Activated effector memory CD4-positive, alpha-beta T cell treated with anti-CD3 and anti-CD28 coated beads, Interleukin-2, amount 50 U/mL, for 16 hours (primary cell): Measurements from ENCODE around the gene MKX.
"Not testable (repeated sequence)": the region's sequence is repeated elsewhere in the genome, so short reads cannot be mapped to it uniquely, and the experiment has no call there.

ENCODE experiments used
- DNase-seq: peaks from one replicate; pipeline ENCODE4 v3.0.0-alpha.2; 2020

The MKX gene

GRCh38 chr10:27688991-27689390, 56.6 kb downstream of the MKX start:
- no peak for DNase-seq

GRCh38 chr10:27688276-27688675, 57.3 kb downstream of the MKX start:
- DNase-seq = no peak

GRCh38 chr10:27687743-27688142, 57.9 kb downstream of the MKX start:
- no peak for DNase-seq

- no peak for DNase-seq
Measured at GRCh38 chr10:27687326-27687725, 58.3 kb downstream of the MKX start.

- no peak for DNase-seq
Measured at GRCh38 chr10:27685681-27686080, 59.9 kb downstream of the MKX start.

- DNase-seq = no peak
Measured at GRCh38 chr10:27683226-27683625, 62.4 kb downstream of the MKX start.

GRCh38 chr10:27681795-27682194, 63.8 kb downstream of the MKX start:
- not testable (repeated sequence) for DNase-seq

- DNase-seq = no peak
Measured at GRCh38 chr10:27680691-27681605, 64.7 kb downstream of the MKX start.

GRCh38 chr10:27680006-27680557, 65.5 kb downstream of the MKX start:
- DNase-seq = no peak

- DNase-seq = no peak
Measured at GRCh38 chr10:27679369-27679912, 66.2 kb downstream of the MKX start.

GRCh38 chr10:27678166-27678565, 67.5 kb downstream of the MKX start:
- no peak for DNase-seq

- DNase-seq = no peak
Measured at GRCh38 chr10:27673065-27673464, 72.6 kb downstream of the MKX start.

- DNase-seq = no peak
Measured at GRCh38 chr10:27671821-27672220, 73.8 kb downstream of the MKX start.

GRCh38 chr10:27664461-27664860, 81.2 kb downstream of the MKX start:
- DNase-seq = no peak

GRCh38 chr10:27663621-27664020, 82.0 kb downstream of the MKX start:
- DNase-seq = no peak

GRCh38 chr10:27661514-27662286, 83.9 kb downstream of the MKX start:
- DNase-seq = no peak

- DNase-seq = no peak
Measured at GRCh38 chr10:27660711-27661110, 84.9 kb downstream of the MKX start.

GRCh38 chr10:27660268-27660667, 85.4 kb downstream of the MKX start:
- DNase-seq = no peak

- DNase-seq = no peak
Measured at GRCh38 chr10:27659786-27660185, 85.8 kb downstream of the MKX start.

GRCh38 chr10:27658788-27659187, 86.8 kb downstream of the MKX start:
- no peak for DNase-seq

GRCh38 chr10:27655296-27655695, 90.3 kb downstream of the MKX start:
- no peak for DNase-seq

GRCh38 chr10:27654284-27654683, 91.3 kb downstream of the MKX start:
- no peak for DNase-seq

GRCh38 chr10:27646604-27647175, 98.9 kb downstream of the MKX start:
- DNase-seq = no peak
